GM21367 (cell line): ENCODE data around the gene SIAH3.
"Not testable (repeated sequence)": the region's sequence is repeated elsewhere in the genome, so short reads cannot be mapped to it uniquely, and the experiment has no call there.

ENCODE experiments used
- ATAC-seq: cut with Tn5 transposase; IDR thresholded peaks from one replicate; pipeline ENCODE4 v1.9.1; 2021; ENCODE audit not compliant: unreplicated experiment

The SIAH3 gene

DNA sequence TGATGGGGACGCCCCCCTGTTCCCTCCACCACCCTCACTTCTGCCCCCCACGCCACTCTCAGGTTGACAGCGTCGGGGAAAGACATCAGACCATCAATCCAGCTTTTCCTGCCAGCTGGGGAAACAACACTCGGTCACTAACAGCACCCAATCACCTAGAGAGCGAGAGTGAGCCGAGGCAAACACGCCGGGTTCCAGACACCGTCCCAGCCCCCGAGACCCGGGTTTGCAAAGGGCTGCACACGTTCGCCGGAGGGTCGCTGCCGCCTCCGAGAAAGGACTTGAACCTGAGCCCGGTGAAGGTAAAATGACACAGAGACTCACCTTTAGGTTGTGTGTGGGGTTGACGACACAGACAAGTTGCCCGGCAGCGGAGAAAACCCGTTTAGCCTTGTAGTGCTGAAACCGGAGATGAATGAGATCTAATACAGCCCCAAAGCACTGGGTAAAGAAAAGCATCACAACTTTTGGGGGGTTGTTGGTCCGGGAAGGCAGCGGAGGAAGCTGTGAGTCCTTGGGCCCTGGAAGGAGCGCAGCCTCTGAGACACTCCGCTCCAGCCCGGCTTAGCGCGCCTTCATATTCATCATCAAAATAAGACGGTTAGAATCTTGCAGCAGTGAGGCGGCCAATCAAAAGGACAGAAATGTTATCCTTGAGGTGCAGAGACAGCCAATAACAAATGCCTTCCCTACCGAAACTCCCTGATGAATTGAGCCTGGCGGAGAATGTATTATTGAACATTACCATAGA lies at the start of gene SIAH3:
Gene SIAH3, minus strand, starts transcription at position 583 of the 751 bp plus-strand sequence. Its CDS starts 124 bp downstream, at position 459.
- ATAC-seq = no peak

GRCh38 chr13:45899406-45899805 lies 47.9 kb upstream of the SIAH3 start:
- ATAC-seq = no peak

- ATAC-seq = no peak
These were observed 46.0 kb upstream of the SIAH3 start for GRCh38 chr13:45897562-45897961.

GRCh38 chr13:45896285-45896684 lies 44.7 kb upstream of the SIAH3 start:
- no peak for ATAC-seq

DNA sequence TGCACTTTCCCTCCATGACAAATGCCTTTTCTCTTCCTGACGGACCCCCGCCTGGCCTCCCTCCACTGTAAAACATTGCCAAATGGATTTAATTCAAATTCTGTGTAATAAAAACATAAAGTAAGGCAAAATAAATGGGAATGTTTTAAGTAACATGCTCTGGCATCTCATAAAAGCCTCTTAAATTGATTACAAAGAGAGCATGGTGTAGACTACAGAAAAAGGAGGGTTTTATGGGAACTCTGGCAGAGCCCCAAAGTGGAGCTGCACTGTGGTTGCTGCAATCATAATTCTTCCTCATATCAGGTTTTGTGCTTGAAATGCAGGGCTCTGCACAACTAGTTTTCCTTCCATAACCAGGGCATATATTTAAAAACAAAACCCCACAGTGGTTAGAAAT lies 44.3 kb upstream of the SIAH3 start:
- no peak for ATAC-seq

DNA sequence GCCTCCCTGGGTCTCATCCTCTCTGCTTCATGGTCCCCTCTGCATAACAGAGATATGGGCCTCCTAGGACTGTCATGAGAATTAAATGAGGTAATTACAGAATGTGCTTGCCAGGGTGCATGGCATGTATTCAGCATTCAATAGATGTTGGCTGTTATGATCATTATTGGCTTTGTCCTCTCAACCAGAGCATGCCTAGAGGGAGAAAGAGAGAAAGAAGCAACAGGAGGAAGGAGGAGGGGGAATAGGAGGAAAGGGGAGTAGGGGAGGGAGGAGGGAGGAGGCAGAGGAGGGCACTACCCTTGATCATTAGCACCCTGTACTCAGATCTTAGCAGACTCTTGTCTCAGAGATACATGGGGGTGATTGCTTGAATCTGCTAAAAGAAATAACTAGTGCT lies 41.0 kb upstream of the SIAH3 start:
- ATAC-seq = no peak

- no peak for ATAC-seq
These were observed 38.2 kb upstream of the SIAH3 start for GRCh38 chr13:45889590-45890243.

GRCh38 chr13:45886466-45886865 lies 34.9 kb upstream of the SIAH3 start:
- ATAC-seq = no peak

DNA sequence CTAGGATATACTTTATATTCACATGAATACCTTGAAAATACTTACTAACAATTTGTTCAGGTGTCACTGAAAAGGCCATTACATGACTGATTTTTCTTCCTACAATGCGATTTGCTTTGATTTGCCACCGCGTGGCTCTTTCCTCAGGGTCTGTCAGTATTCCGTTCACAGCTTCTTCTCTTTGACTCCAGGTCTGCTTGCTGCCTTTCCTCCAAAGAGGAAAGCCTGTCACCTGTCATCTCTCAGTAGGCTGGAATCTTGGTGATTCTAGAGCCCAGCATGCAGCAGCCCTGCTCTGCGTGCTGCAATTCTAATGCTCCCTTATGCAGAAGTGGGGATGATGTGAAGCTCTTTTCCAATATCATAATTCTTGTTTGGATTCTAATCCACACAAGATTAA lies 33.6 kb upstream of the SIAH3 start:
- no peak for ATAC-seq

- ATAC-seq = no peak
These were observed 31.1 kb upstream of the SIAH3 start for GRCh38 chr13:45882626-45883025.

DNA sequence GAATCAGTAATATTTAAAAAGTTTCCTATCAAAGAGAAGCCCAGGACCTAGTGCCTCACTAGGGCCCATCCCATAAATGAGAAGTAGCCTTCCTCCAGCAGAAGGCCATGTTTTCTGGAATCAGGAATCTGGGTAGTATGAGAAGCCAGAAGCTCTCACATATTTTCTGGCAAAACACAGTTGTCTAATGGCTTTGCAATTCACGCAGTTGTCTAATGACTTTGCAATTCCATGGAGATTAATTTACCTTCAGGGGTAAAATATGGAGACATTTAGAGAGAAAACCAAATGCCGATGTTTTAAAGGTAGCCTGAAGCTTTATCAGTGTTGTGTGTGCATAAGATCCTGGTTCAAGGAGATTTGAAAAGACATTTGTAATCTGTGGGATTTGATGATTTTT lies 29.8 kb upstream of the SIAH3 start:
- ATAC-seq = no peak

GRCh38 chr13:45880242-45880641 lies 28.7 kb upstream of the SIAH3 start:
- ATAC-seq = no peak

DNA sequence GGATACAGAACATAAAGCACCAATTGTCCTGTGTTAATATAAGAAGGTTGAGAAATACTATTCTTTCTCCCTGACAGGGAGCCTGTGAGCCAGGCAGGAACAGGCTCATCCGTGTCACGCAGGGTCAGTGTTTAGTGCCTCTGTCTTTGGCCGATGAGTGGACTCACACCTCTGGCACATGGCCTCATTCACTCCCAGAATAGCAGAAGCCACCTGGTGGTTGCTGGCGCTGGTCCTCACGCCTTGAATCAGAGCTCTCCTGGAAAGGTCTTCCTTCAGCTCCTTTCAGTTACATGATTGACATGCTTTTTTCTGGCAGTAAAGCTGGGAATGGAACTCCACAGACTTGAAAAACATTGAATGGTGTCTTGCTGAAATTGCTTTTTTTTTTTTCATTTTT lies 28.1 kb upstream of the SIAH3 start:
- ATAC-seq = no peak

DNA sequence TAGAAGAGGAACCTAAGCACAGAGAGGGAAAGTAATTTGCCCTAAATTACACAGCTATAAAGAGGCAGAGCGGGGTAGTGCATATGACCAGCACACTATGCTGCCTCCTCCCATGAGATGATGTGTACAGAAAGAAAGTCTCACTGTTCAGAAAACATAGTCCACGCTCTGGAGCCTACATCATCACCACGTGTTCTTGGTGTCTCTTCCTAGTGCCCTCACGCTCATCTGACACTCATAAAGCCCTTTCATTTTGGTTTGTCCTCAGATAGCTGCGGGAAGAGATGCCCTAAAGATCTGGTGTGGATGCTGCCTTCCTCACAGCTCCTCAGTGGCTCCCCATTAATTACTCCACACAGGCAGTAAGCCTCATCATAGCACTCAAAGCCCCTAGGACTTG lies 27.4 kb upstream of the SIAH3 start:
- ATAC-seq = no peak

DNA sequence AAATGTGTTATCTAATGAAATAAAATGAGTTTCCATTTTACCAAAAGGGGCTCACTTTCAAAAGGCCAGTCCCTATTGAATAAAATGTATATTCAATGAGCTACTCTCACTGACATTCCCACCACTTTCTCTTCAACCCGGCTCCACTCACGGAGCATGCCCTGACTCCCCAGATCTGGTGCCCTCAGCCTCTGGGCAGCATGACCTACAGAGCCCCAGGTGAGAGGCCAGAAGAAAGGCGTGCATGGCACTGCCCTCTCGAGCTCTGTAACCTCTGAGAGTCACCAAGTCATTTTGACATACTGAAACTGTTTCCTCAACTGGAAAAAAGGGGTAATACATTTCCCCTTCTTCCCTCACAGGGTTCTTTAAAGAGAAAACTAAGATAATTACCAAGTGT lies 25.2 kb upstream of the SIAH3 start:
- ATAC-seq = no peak

- no peak for ATAC-seq
These were observed 24.4 kb upstream of the SIAH3 start for GRCh38 chr13:45875951-45876350.

DNA sequence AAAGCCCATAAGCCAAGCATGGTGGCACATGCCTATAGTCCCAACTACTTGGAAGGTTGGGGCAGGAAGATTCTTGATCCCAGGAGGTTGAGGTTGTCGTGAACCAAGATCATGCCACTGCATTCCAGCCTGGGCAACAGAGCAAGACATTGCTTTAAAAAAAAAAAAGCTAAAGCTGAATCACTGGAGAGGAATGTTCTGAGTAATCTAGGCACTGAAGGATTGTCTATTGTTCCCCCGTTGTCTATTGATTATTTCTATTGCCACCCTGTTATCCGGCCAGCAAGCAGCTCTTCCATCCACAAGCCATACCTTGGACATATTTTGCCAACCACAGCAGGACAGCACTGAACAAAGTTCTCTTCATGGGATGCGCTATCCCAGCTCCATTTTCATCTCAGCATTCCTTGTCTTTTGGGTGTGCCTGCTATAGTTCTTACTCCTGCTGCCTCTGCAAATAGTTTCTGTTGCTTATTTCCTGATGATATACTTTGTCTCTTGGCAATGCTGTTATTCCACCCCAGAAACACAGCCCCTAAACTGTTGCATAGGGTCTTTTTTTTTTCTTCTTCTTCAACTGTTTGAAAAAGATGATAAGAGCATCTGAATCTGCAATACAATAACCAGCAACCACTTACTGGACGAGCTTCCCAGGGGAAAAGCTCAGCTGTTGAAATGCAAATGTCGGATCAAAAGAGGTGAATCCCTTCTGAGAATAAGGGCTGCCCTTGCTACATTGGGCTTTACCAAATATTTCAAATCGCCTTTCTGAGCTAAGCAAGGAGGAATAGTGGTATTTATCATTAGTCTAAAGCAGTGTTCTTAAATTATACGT lies 22.2 kb upstream of the SIAH3 start:
- ATAC-seq = no peak

DNA sequence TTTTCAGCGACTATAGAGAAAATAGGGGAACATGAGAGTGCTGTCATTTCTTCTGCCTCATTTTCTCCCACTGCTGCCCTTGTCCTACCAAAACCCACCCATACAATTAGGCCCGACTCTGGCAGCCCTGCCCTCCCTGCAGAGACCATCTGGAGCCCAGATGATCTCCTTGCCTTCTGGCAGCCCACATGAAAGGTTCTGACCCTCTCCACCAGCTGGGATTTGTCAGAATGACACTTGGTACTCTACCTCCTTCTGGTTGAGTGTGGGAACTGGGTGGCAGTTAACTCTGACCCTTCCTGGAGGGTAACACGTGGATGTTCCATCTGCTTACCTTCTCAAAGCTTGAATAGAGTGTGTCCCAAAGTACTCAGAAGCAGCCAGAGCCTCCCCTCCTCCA lies 21.0 kb upstream of the SIAH3 start:
- no peak for ATAC-seq

DNA sequence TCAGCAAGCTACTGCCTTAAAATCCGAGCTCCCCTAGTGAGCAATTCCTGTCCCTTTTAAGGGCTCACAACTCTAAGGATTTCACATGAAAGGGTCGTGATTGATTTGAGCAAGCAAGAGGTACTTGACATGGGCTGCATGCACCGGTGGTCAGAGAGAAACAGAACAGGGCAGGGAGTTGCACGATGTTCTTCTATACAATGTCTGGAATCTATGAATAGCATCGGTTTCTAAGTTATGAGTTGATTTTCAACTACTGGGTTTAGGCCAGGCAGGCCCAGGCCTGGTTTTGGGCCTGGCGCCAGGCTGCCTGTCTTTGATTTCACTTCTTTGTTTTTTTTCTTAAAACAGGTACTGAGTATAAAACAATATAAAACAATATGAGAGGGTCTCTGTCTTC lies 19.6 kb upstream of the SIAH3 start:
- not testable (repeated sequence) for ATAC-seq

DNA sequence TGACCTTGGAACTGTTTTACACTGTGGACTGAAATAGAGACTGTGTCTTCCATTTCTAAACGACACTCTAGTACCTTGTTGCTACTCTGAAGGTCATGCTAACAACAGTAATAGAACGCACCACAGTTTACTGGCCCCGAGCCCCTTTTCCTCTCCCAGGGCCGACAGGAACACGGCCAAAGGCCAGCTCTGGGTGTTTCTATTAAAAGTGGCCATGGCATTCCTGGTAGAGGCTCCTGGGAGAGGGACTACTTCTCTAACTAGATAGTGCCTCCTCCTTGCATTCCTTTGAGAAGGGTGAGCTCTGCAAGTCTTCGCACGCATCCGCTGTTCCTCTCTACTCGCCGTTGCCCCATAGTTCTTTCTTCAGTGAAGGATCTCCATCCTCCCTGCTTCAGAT lies 18.7 kb upstream of the SIAH3 start:
- ATAC-seq = no peak

GRCh38 chr13:45865414-45865813 lies 13.9 kb upstream of the SIAH3 start:
- no peak for ATAC-seq
